Hematopoietic multipotent progenitor cell treated with erythropoietin and hydrocortisone succinate and interleukin-3 and kit ligand, for 15 days (in vitro differentiated cells): ENCODE results near the gene CTNNA3.

ENCODE experiments used
- DNase-seq: peaks from one replicate; pipeline ENCODE4 v3.0.0-alpha.2; 2015; ENCODE audit warnings: low spot score

CTNNA3 gene

GRCh38 chr10:66809402-66809801 lies 886.6 kb downstream of the CTNNA3 start:
- DNase-seq: no peak

- no peak for DNase-seq
These were observed 890.4 kb downstream of the CTNNA3 start for GRCh38 chr10:66805612-66806011.

GRCh38 chr10:66804962-66805361 lies 891.0 kb downstream of the CTNNA3 start:
- DNase-seq: no peak

- no peak for DNase-seq
These were observed 892.8 kb downstream of the CTNNA3 start for GRCh38 chr10:66803174-66803573.

- DNase-seq: no peak
These were observed 896.5 kb downstream of the CTNNA3 start for GRCh38 chr10:66799474-66799873.

- DNase-seq: no peak
These were observed 900.1 kb downstream of the CTNNA3 start for GRCh38 chr10:66795866-66796265.

GRCh38 chr10:66792441-66792840 lies 903.6 kb downstream of the CTNNA3 start:
- no peak for DNase-seq

- no peak for DNase-seq
These were observed 907.6 kb downstream of the CTNNA3 start for GRCh38 chr10:66788178-66788987.

- DNase-seq: no peak
These were observed 909.3 kb downstream of the CTNNA3 start for GRCh38 chr10:66786709-66787108.

GRCh38 chr10:66784770-66785169 lies 911.2 kb downstream of the CTNNA3 start:
- no peak for DNase-seq

GRCh38 chr10:66783316-66783715 lies 912.7 kb downstream of the CTNNA3 start:
- no peak for DNase-seq

GRCh38 chr10:66782776-66783175 lies 913.2 kb downstream of the CTNNA3 start:
- no peak for DNase-seq

- no peak for DNase-seq
These were observed 913.9 kb downstream of the CTNNA3 start for GRCh38 chr10:66782144-66782543.

GRCh38 chr10:66780796-66781195 lies 915.2 kb downstream of the CTNNA3 start:
- no peak for DNase-seq

- no peak for DNase-seq
These were observed 917.6 kb downstream of the CTNNA3 start for GRCh38 chr10:66778351-66778750.

- DNase-seq: no peak
These were observed 918.3 kb downstream of the CTNNA3 start for GRCh38 chr10:66777665-66778064.

GRCh38 chr10:66773472-66773817 lies 922.5 kb downstream of the CTNNA3 start:
- DNase-seq: no peak

- DNase-seq: no peak
These were observed 923.2 kb downstream of the CTNNA3 start for GRCh38 chr10:66772548-66773471.

GRCh38 chr10:66767707-66768106 lies 928.3 kb downstream of the CTNNA3 start:
- DNase-seq: no peak

GRCh38 chr10:66762218-66762729 lies 933.7 kb downstream of the CTNNA3 start:
- DNase-seq: no peak

GRCh38 chr10:66760941-66761340 lies 935.1 kb downstream of the CTNNA3 start:
- no peak for DNase-seq

- DNase-seq: no peak
These were observed 940.5 kb downstream of the CTNNA3 start for GRCh38 chr10:66755474-66755873.

GRCh38 chr10:66752714-66753113 lies 943.3 kb downstream of the CTNNA3 start:
- DNase-seq: no peak
